H1 (cell line): ENCODE results near the gene LRP3. TPM values are rescaled to one million over a fixed set of nuclear protein-coding genes. Genes with fewer than 3 reads are reported as not detected.

Source experiments
- CTCF ChIA-PET: fragments of 300-600 bp; sonication (Branson Sonifier 250); formaldehyde crosslinking; loops from one replicate; lab custom pipeline; 2021; ENCODE audit not compliant: partially characterized antibody; lab: Charles Lee
- POLR2A ChIA-PET: fragments of 300-600 bp; sonication (Branson Sonifier 250); formaldehyde crosslinking; loops from one replicate; lab custom pipeline; 2021; ENCODE audit warnings: inconsistent platforms; ENCODE audit not compliant: partially characterized antibody; lab: Charles Lee
- DNase-seq, 2 experiments: peaks; one replicate each; pipeline versions ENCODE4 v3.0.0 to v3.0.0-alpha.2; 2010 to 2022; ENCODE audit warnings: low spot score in 2 of 2, low read depth in 1 of 2, mixed read lengths in 1 of 2
- FAIRE-seq: peaks from 2 replicates; lab custom pipeline; 2011; peaks lifted over from hg19 to GRCh38; lab: Jason Lieb, UNC
- H2AFZ ChIP-seq: 2 replicates; pipeline ENCODE4 v1.8.1; 2012; ENCODE audit warnings: low read length, inconsistent platforms
- H2AK5ac ChIP-seq: 2 replicates; pipeline ENCODE4 v1.6.1; 2013; ENCODE audit warnings: low read depth, low read length
- H2BK120ac ChIP-seq: replicated peaks from 2 replicates; pipeline ENCODE3; 2013; ENCODE audit warnings: low read depth, low read length, inconsistent platforms
- H2BK12ac ChIP-seq: 2 replicates; pipeline ENCODE4 v1.6.1; 2013; ENCODE audit warnings: low read depth, low read length
- H2BK15ac ChIP-seq: 2 replicates; pipeline ENCODE4 v1.6.1; 2013; ENCODE audit warnings: low read length
- H2BK20ac ChIP-seq: 2 replicates; pipeline ENCODE4 v1.6.1; 2013; ENCODE audit warnings: low read length
- H2BK5ac ChIP-seq: 2 replicates; pipeline ENCODE4 v1.6.1; 2013; ENCODE audit warnings: low read depth, low read length
- H3K14ac ChIP-seq: 2 replicates; pipeline ENCODE4 v1.6.1; 2013; ENCODE audit warnings: inconsistent platforms; ENCODE audit not compliant: insufficient read length
- H3K18ac ChIP-seq: 2 replicates; pipeline ENCODE4 v1.6.1; 2013; ENCODE audit warnings: low read length; ENCODE audit errors: extremely low read depth
- H3K23ac ChIP-seq: 2 replicates; pipeline ENCODE4 v1.6.1; 2013; ENCODE audit warnings: inconsistent platforms; ENCODE audit not compliant: insufficient read length
- H3K23me2 ChIP-seq: 2 replicates; pipeline ENCODE4 v1.6.1; 2013; ENCODE audit warnings: low read depth, low read length
- H3K27ac ChIP-seq: 2 replicates; pipeline ENCODE4 v1.6.1; 2011; ENCODE audit warnings: low read depth, low read length, inconsistent platforms
- H3K27me3 ChIP-seq, 4 experiments: replicated peaks in 1 of 4; 1 replicate in 1 of 4; 2 replicates in 3 of 4; pipeline versions ENCODE4 v1.6.1 to v1.8.1; 2011 to 2013; ENCODE audit warnings: low read length in 3 of 4, mild to moderate bottlenecking in 3 of 4, inconsistent platforms in 2 of 4, mixed read lengths in 2 of 4, moderate library complexity in 1 of 4; ENCODE audit not compliant: control insufficient read depth in 3 of 4, insufficient read depth in 3 of 4; ENCODE audit errors: extremely low read depth in 1 of 4
- H3K36me3 ChIP-seq, 4 experiments: 2 replicates each; pipeline versions ENCODE4 v1.6.1 to v1.8.1; 2011 to 2013; ENCODE audit warnings: mild to moderate bottlenecking in 4 of 4, low read length in 3 of 4, moderate library complexity in 2 of 4, control low read depth in 1 of 4, inconsistent platforms in 1 of 4; ENCODE audit not compliant: insufficient read depth in 4 of 4, control insufficient read depth in 2 of 4
- H3K4ac ChIP-seq: replicated peaks from 2 replicates; pipeline ENCODE3; 2013; ENCODE audit warnings: low read length, low read depth, mixed read lengths, inconsistent platforms; ENCODE audit not compliant: insufficient read length
- H3K4me1 ChIP-seq, 4 experiments: replicated peaks in 1 of 4; 1 replicate in 1 of 4; 2 replicates in 3 of 4; pipeline versions ENCODE4 v1.6.1 to v1.8.1; 2011 to 2013; ENCODE audit warnings: low read length in 3 of 4, inconsistent platforms in 2 of 4, mixed read lengths in 1 of 4; ENCODE audit not compliant: insufficient read depth in 4 of 4, control insufficient read depth in 3 of 4
- H3K4me2 ChIP-seq, 2 experiments: 2 replicates each; pipeline versions ENCODE4 v1.6.1 to v1.8.1; 2011 to 2013; ENCODE audit warnings: low read depth in 2 of 2, low read length in 2 of 2, control low read depth in 1 of 2, inconsistent platforms in 1 of 2, mild to moderate bottlenecking in 1 of 2; ENCODE audit not compliant: insufficient read depth in 1 of 2
- H3K4me3 ChIP-seq, 4 experiments: fragments of 200-600, 300-600 bp in 1 of 4; sonication (generic), shearing (Covaris generic), sonication (Bioruptor Twin) in 1 of 4; 2 replicates each; pipeline versions ENCODE4 v1.5.1 to v1.8.1; 2011 to 2016; ENCODE audit warnings: low read length in 4 of 4, low read depth in 3 of 4, control low read depth in 2 of 4, inconsistent platforms in 2 of 4, mild to moderate bottlenecking in 2 of 4, mixed read lengths in 1 of 4, moderate library complexity in 1 of 4; ENCODE audit not compliant: insufficient read depth in 2 of 4; ENCODE audit errors: extremely low read depth in 1 of 4
- H3K56ac ChIP-seq: replicated peaks from 2 replicates; pipeline ENCODE3; 2013; ENCODE audit warnings: low read depth, mild to moderate bottlenecking, mixed read lengths, low read length, inconsistent platforms; ENCODE audit not compliant: insufficient read length
- H3K79me1 ChIP-seq: 2 replicates; pipeline ENCODE4 v1.6.1; 2013; ENCODE audit warnings: low read depth, low read length, control low read depth
- H3K79me2 ChIP-seq, 2 experiments: 2 replicates each; pipeline versions ENCODE4 v1.6.1 to v1.8.1; 2012 to 2013; ENCODE audit warnings: low read length in 2 of 2, mild to moderate bottlenecking in 2 of 2, inconsistent platforms in 1 of 2; ENCODE audit not compliant: insufficient read depth in 2 of 2, control insufficient read depth in 1 of 2
- H3K9ac ChIP-seq, 4 experiments: replicated peaks in 1 of 4; 1 replicate in 1 of 4; 2 replicates in 3 of 4; pipeline versions ENCODE4 v1.6.1 to v1.8.1; 2011 to 2013; ENCODE audit warnings: low read depth in 3 of 4, low read length in 3 of 4, control low read depth in 2 of 4, mild to moderate bottlenecking in 2 of 4, moderate library complexity in 2 of 4, inconsistent platforms in 1 of 4; ENCODE audit errors: extremely low read depth in 1 of 4
- H3K9me3 ChIP-seq, 2 experiments: 2 replicates each; pipeline versions ENCODE4 v1.6.1 to v1.8.1; 2012 to 2013; ENCODE audit warnings: mild to moderate bottlenecking in 2 of 2, moderate library complexity in 2 of 2, control low read depth in 1 of 2, inconsistent platforms in 1 of 2, low read depth in 1 of 2, low read length in 1 of 2, mixed read lengths in 1 of 2; ENCODE audit not compliant: insufficient read depth in 2 of 2
- H4K20me1 ChIP-seq, 2 experiments: replicated peaks in 1 of 2; 2 replicates each; pipeline versions ENCODE3 to v1.8.1; 2011 to 2013; ENCODE audit warnings: inconsistent platforms in 2 of 2, low read length in 2 of 2, mild to moderate bottlenecking in 1 of 2; ENCODE audit not compliant: insufficient read depth in 2 of 2, control insufficient read depth in 1 of 2
- H4K5ac ChIP-seq: 2 replicates; pipeline ENCODE4 v1.6.1; 2013; ENCODE audit warnings: low read length, low read depth, mixed read lengths, inconsistent platforms; ENCODE audit not compliant: insufficient read length
- H4K8ac ChIP-seq: 2 replicates; pipeline ENCODE4 v1.8.0; 2013; ENCODE audit warnings: mild to moderate bottlenecking, moderate library complexity, low read length, inconsistent platforms; ENCODE audit not compliant: insufficient read depth; ENCODE audit errors: extremely low read depth
- H4K91ac ChIP-seq: replicated peaks from 2 replicates; pipeline ENCODE3; 2013; ENCODE audit warnings: low read length, mixed read lengths, inconsistent platforms; ENCODE audit not compliant: insufficient read length
- WGBS, 2 experiments: shearing (Covaris generic) in 1 of 2; methylation state at CpG; one replicate each; pipeline versions ENCODE4 v1.1.6 to v1.1.7; 2013 to 2015; ENCODE audit warnings: low lambda C conversion rate in 2 of 2, mixed read lengths in 2 of 2, inconsistent platforms in 1 of 2, low coverage in 1 of 2, missing lambda C conversion rate in 1 of 2; ENCODE audit not compliant: insufficient replicate concordance in 2 of 2, insufficient coverage in 1 of 2, insufficient read length in 1 of 2; ENCODE audit errors: extremely low coverage in 1 of 2, missing lambda C conversion rate in 1 of 2; 5-methylcytosine and 5-hydroxymethylcytosine counted together
- polyA plus RNA-seq, 7 experiments: library from polyadenylated mRNA; depleted of rRNA in 3 of 7; stranded (reverse) in 5 of 7; unstranded in 2 of 7; fragments of >200 nt in 5 of 7; fragments of 200-250 nt in 2 of 7; gene quantifications; 1 replicate in 5 of 7; 2 replicates in 1 of 7; 4 replicates in 1 of 7; pipeline versions ENCODE4 v1.2.1 to v1.2.3, GENCODE V29; 2011 to 2013; ENCODE audit warnings: missing spikeins in 2 of 7, mixed read lengths in 2 of 7
- total RNA-seq: library from RNA; stranded (reverse); fragmentation: NEBNext Ultra II Directional; extraction: Animal tissue kit (Norgen Biotek cat#: 25700); gene quantifications from 2 replicates; pipeline ENCODE4 v1.2.1, GENCODE V29; 2021

LRP3 gene
- total and polyA plus RNA-seq, 2 of the 8 experiments (the other 6 are each of a cell fraction or from before 2014, with no cell fraction given), result 30.3 to 33.7 TPM

GRCh38 chr19:33224694-33225457, 30.7 kb downstream of the LRP3 start:
- CTCF ChIA-PET, result interaction anchor here (0.7 to 5.3 kb wide), 12 partner anchors 9 to 182 kb away, joined by 3 to 34 read pairs (median 4); no protein-coding TSS in a partner anchor
- Histone ChIP-seq H3K56ac (peak overlapping the region; percentile 1), H3K4ac (no peak overlapping the region), H3K9me3 (peaks cover 0 to 10% of the 10 kb centered on the region in 2 experiments; a peak in 1 of 4 replicates), H3K18ac (no peak overlapping the region), H3K79me1 (no peaks in the 10 kb centered on the region), H3K36me3 (no peaks in the 10 kb centered on the region), H2BK20ac (no peak overlapping the region), H2BK15ac (no peak overlapping the region; the same call in 1 of the 2 replicates), H2BK12ac (0 out of 2 replicates have a peak overlapping the region, but pooled peaks have one; percentile 39), H4K20me1 (peaks cover 0 to 6% of the 10 kb centered on the region in 2 experiments), H4K5ac (no peak overlapping the region), H4K8ac (peak overlapping the region; percentile 85; the same call in 1 of the 2 replicates), H3K4me1 (peaks cover 0 to 9% (median 6%) of the 10 kb centered on the region in 4 experiments; a peak in 5 of 7 replicates), H3K79me2 (no peaks in the 10 kb centered on the region), H2BK120ac (no peak overlapping the region), H2AK5ac (peak overlapping the region; percentile 65; the same call in 1 of the 2 replicates), H2BK5ac (no peak overlapping the region), H3K23me2 (peaks cover 15% of the 10 kb centered on the region; the same call in 1 of the 2 replicates), H3K23ac (no peak overlapping the region), H2AFZ (no peak overlapping the region), H3K14ac (no peak overlapping the region), H3K27ac (no peak overlapping the region), H3K4me2 (peak overlapping the region; percentile 77 to 87), H3K9ac (no peak overlapping the region), H3K27me3 (peaks cover 16 to 33% (median 30%) of the 10 kb centered on the region in 4 experiments), H3K4me3 (peak overlapping the region; percentile 25 to 62 (median 36); a peak in 6 of 8 replicates), H4K91ac (no peak overlapping the region)
- 67% methylated on average over 15 of the region's 18 CpGs; no CpG with 5 or more reads in 1 of the 2 experiments for WGBS, 2 experiments
- DNase-seq (no peak), FAIRE-seq (no peak)
- POLR2A ChIA-PET, result interaction anchor here (0.9 to 1.5 kb wide), 4 partner anchors 9 to 189 kb away, joined by 3 to 5 read pairs (median 4); no protein-coding TSS in a partner anchor
